Neural progenitor cell (in vitro differentiated cells): Measurements from ENCODE around the gene POLDIP3. TPM values are rescaled to one million over a fixed set of nuclear protein-coding genes. Genes with fewer than 3 reads are reported as not detected.
"Not testable (repeated sequence)": the region's sequence is repeated elsewhere in the genome, so short reads cannot be mapped to it uniquely, and the experiment has no call there.

Experiments used
- DNase-seq: peaks from one replicate; pipeline ENCODE4 v3.0.0-alpha.2; 2016; ENCODE audit warnings: low spot score
- H2AFZ ChIP-seq: fragments of 200-600 bp; sonication (generic); replicated peaks from 2 replicates; pipeline ENCODE4 v1.6.1; 2016; ENCODE audit warnings: antibody characterized with exemption
- H3F3A ChIP-seq: fragments of 200-600 bp; sonication (generic); 2 replicates; pipeline ENCODE4 v1.6.1; 2016; ENCODE audit warnings: antibody characterized with exemption, low read depth
- H3K27ac ChIP-seq: fragments of 200-600 bp; sonication (generic); 2 replicates; pipeline ENCODE4 v1.5.1; 2016; ENCODE audit warnings: mild to moderate bottlenecking
- H3K27me3 ChIP-seq: fragments of 200-600 bp; sonication (generic); 2 replicates; pipeline ENCODE4 v1.6.1; 2016; ENCODE audit warnings: mild to moderate bottlenecking, moderate library complexity
- H3K36me3 ChIP-seq: fragments of 200-600 bp; sonication (generic); 2 replicates; pipeline ENCODE4 v1.5.1; 2016
- H3K4me1 ChIP-seq: fragments of 200-600 bp; sonication (generic); 2 replicates; pipeline ENCODE4 v1.6.1; 2016; ENCODE audit warnings: mixed run types
- H3K4me2 ChIP-seq: fragments of 200-600 bp; sonication (generic); 2 replicates; pipeline ENCODE4 v1.6.1; 2016
- H3K4me3 ChIP-seq: fragments of 200-600 bp; sonication (generic); 2 replicates; pipeline ENCODE4 v1.5.1; 2016
- H3K79me2 ChIP-seq: fragments of 200-600 bp; sonication (generic); 2 replicates; pipeline ENCODE4 v1.6.1; 2016; ENCODE audit warnings: low read depth
- H3K9ac ChIP-seq: fragments of 200-600 bp; sonication (generic); 2 replicates; pipeline ENCODE4 v1.6.1; 2016
- H3K9me3 ChIP-seq: fragments of 200-600 bp; sonication (generic); 2 replicates; pipeline ENCODE4 v1.5.1; 2016; ENCODE audit warnings: low read depth
- H4K20me1 ChIP-seq: fragments of 200-600 bp; sonication (generic); 2 replicates; pipeline ENCODE4 v1.6.1; 2016; ENCODE audit warnings: low read depth
- H3K27ac Mint-ChIP-seq: 3 replicates; pipeline ENCODE4 v1.8.0; 2021; ENCODE audit warnings: mixed read lengths
- H3K27me3 Mint-ChIP-seq: 2 replicates; pipeline ENCODE4 v1.8.0; 2022; ENCODE audit warnings: low read depth, mild to moderate bottlenecking, inconsistent platforms, moderate library complexity, mixed read lengths; ENCODE audit not compliant: insufficient read depth
- H3K36me3 Mint-ChIP-seq: 3 replicates; pipeline ENCODE4 v1.8.0; 2021; ENCODE audit warnings: mixed read lengths
- H3K4me1 Mint-ChIP-seq: 3 replicates; pipeline ENCODE4 v1.8.0; 2021; ENCODE audit warnings: mixed read lengths
- H3K4me3 Mint-ChIP-seq: 3 replicates; pipeline ENCODE4 v1.8.0; 2021; ENCODE audit warnings: mild to moderate bottlenecking, moderate library complexity, mixed read lengths
- H3K9me3 Mint-ChIP-seq: 3 replicates; pipeline ENCODE4 v1.8.0; 2020; ENCODE audit warnings: mixed read lengths
- CTCF ChIP-seq: fragments of 200-600 bp; sonication (generic); IDR thresholded peaks from 2 replicates; pipeline ENCODE4 v1.5.1; 2017; ENCODE audit warnings: antibody characterized with exemption, mild to moderate bottlenecking
- EZH2 ChIP-seq: fragments of 200-600 bp; sonication (generic); IDR thresholded peaks from 2 replicates; pipeline ENCODE4 v1.6.1; 2017; ENCODE audit warnings: antibody characterized with exemption, mild to moderate bottlenecking, moderate library complexity
- EZH2phosphoT487 ChIP-seq: fragments of 200-600 bp; sonication (generic); IDR thresholded peaks from 2 replicates; pipeline ENCODE4 v1.6.1; 2017; ENCODE audit warnings: antibody characterized with exemption
- total RNA-seq: library from RNA; depleted of rRNA; stranded (reverse); fragments of >200 nt; gene quantifications from 2 replicates; pipeline ENCODE4 v1.2.3, GENCODE V29; 2015; ENCODE audit warnings: low replicate concordance

POLDIP3 gene
- total RNA-seq, 1 donor from 2014 or later = 37.8 TPM

GRCh38 chr22:42577623-42578240, 37.0 kb downstream of the POLDIP3 start:
- H3K4me1 Mint-ChIP-seq = peaks cover 11% of the 10 kb centered on the region
- Histone ChIP-seq H3K4me1 (no peaks in the 10 kb centered on the region), H3K36me3 (no peaks in the 10 kb centered on the region), H3K9ac (no peak overlapping the region), H2AFZ (no peak overlapping the region), H3K79me2 (peaks cover 19% of the 10 kb centered on the region), H3K4me3 (no peak overlapping the region), H3F3A (peaks cover 8% of the 10 kb centered on the region), H3K27ac (no peak overlapping the region), H3K9me3 (no peaks in the 10 kb centered on the region), H4K20me1 (peaks cover 3% of the 10 kb centered on the region), H3K27me3 (no peaks in the 10 kb centered on the region), H3K4me2 (no peak overlapping the region)
- peaks cover 6% of the 10 kb centered on the region for H3K27me3 Mint-ChIP-seq
- TF ChIP-seq EZH2 (no peak), EZH2phosphoT487 (no peak), CTCF (no peak)
- H3K4me3 Mint-ChIP-seq = no peak overlapping the region
- no peaks in the 10 kb centered on the region for H3K9me3 Mint-ChIP-seq
- peaks cover 2% of the 10 kb centered on the region for H3K36me3 Mint-ChIP-seq
- no peak overlapping the region for H3K27ac Mint-ChIP-seq
- no peak for DNase-seq

GRCh38 chr22:42577141-42577540, 37.5 kb downstream of the POLDIP3 start:
- not testable (repeated sequence) for H3K27ac ChIP-seq, H3K4me3 ChIP-seq, H4K20me1 ChIP-seq, H3K27me3 Mint-ChIP-seq, H3K27ac Mint-ChIP-seq, H3K4me3 Mint-ChIP-seq, H3K9me3 ChIP-seq, H3K4me2 ChIP-seq, H3K27me3 ChIP-seq, H3K9me3 Mint-ChIP-seq, H3K4me1 ChIP-seq, H2AFZ ChIP-seq, H3K4me1 Mint-ChIP-seq, H3K36me3 Mint-ChIP-seq, DNase-seq, H3F3A ChIP-seq, H3K36me3 ChIP-seq, H3K9ac ChIP-seq
- H3K79me2 ChIP-seq = peaks cover 19% of the 10 kb centered on the region

- H3K36me3 Mint-ChIP-seq, H3F3A ChIP-seq: not testable (repeated sequence)
Measured at GRCh38 chr22:42575996-42576574, 38.6 kb downstream of the POLDIP3 start.

GRCh38 chr22:42574468-42574867, 40.2 kb downstream of the POLDIP3 start:
- H3K27ac Mint-ChIP-seq, H3K4me1 Mint-ChIP-seq: not testable (repeated sequence)

More at GRCh38 chr22:42575996-42576574, 38.6 kb downstream of the POLDIP3 start:
- peaks cover 13% of the 10 kb centered on the region for H3K79me2 ChIP-seq
- DNase-seq, H2AFZ ChIP-seq, H3K9me3 Mint-ChIP-seq, H3K9ac ChIP-seq, H4K20me1 ChIP-seq, H3K27me3 ChIP-seq, H3K4me3 ChIP-seq, H3K4me1 Mint-ChIP-seq, H3K4me2 ChIP-seq, H3K4me1 ChIP-seq, H3K27ac Mint-ChIP-seq, H3K36me3 ChIP-seq, H3K4me3 Mint-ChIP-seq, H3K9me3 ChIP-seq, H3K27me3 Mint-ChIP-seq, H3K27ac ChIP-seq: not testable (repeated sequence)

GRCh38 chr22:42574046-42574445, 40.6 kb downstream of the POLDIP3 start:
- not testable (repeated sequence) for H3K9me3 ChIP-seq, H3K36me3 Mint-ChIP-seq, H3K27ac Mint-ChIP-seq, H4K20me1 ChIP-seq, H3K4me3 ChIP-seq, H3K4me1 Mint-ChIP-seq, H3K27me3 Mint-ChIP-seq, H3K79me2 ChIP-seq, H3K27ac ChIP-seq, H3F3A ChIP-seq, H3K27me3 ChIP-seq, H3K4me1 ChIP-seq, DNase-seq, H3K4me3 Mint-ChIP-seq, H2AFZ ChIP-seq, H3K9me3 Mint-ChIP-seq, H3K36me3 ChIP-seq, H3K4me2 ChIP-seq, H3K9ac ChIP-seq

More at GRCh38 chr22:42574468-42574867, 40.2 kb downstream of the POLDIP3 start:
- not testable (repeated sequence) for H3K4me3 Mint-ChIP-seq, H3F3A ChIP-seq, H3K36me3 ChIP-seq, H3K4me2 ChIP-seq, H3K9ac ChIP-seq, DNase-seq, H3K27ac ChIP-seq, H3K9me3 ChIP-seq, H3K36me3 Mint-ChIP-seq, H3K79me2 ChIP-seq, H3K27me3 Mint-ChIP-seq, H3K27me3 ChIP-seq, H3K4me3 ChIP-seq, H3K9me3 Mint-ChIP-seq, H4K20me1 ChIP-seq, H3K4me1 ChIP-seq, H2AFZ ChIP-seq

- H3K27me3 Mint-ChIP-seq, H3K4me2 ChIP-seq, H3K4me3 Mint-ChIP-seq, H4K20me1 ChIP-seq, H3K4me1 ChIP-seq, H3K36me3 Mint-ChIP-seq, H3K4me1 Mint-ChIP-seq, H3K27me3 ChIP-seq, H3K9ac ChIP-seq, H3K4me3 ChIP-seq, H3K79me2 ChIP-seq, H3K27ac Mint-ChIP-seq, DNase-seq, H2AFZ ChIP-seq, H3K36me3 ChIP-seq, H3K9me3 Mint-ChIP-seq, H3F3A ChIP-seq, H3K9me3 ChIP-seq, H3K27ac ChIP-seq: not testable (repeated sequence)
Measured at GRCh38 chr22:42571068-42571467, 43.6 kb downstream of the POLDIP3 start.

- not testable (repeated sequence) for H3K4me3 Mint-ChIP-seq, H3K9me3 Mint-ChIP-seq, H3F3A ChIP-seq, H3K9me3 ChIP-seq, H3K27ac ChIP-seq, H3K36me3 ChIP-seq, H3K79me2 ChIP-seq, H3K4me2 ChIP-seq, DNase-seq, H4K20me1 ChIP-seq, H3K9ac ChIP-seq, H2AFZ ChIP-seq, H3K27me3 Mint-ChIP-seq, H3K27ac Mint-ChIP-seq, H3K36me3 Mint-ChIP-seq, H3K4me1 Mint-ChIP-seq, H3K4me3 ChIP-seq, H3K4me1 ChIP-seq, H3K27me3 ChIP-seq
Measured at GRCh38 chr22:42570580-42570979, 44.1 kb downstream of the POLDIP3 start.
